Measurements from ENCODE around the gene AHCYL2.
"Not testable (repeated sequence)": the region's sequence is repeated elsewhere in the genome, so short reads cannot be mapped to it uniquely, and the experiment has no call there.

Gene AHCYL2

DNA sequence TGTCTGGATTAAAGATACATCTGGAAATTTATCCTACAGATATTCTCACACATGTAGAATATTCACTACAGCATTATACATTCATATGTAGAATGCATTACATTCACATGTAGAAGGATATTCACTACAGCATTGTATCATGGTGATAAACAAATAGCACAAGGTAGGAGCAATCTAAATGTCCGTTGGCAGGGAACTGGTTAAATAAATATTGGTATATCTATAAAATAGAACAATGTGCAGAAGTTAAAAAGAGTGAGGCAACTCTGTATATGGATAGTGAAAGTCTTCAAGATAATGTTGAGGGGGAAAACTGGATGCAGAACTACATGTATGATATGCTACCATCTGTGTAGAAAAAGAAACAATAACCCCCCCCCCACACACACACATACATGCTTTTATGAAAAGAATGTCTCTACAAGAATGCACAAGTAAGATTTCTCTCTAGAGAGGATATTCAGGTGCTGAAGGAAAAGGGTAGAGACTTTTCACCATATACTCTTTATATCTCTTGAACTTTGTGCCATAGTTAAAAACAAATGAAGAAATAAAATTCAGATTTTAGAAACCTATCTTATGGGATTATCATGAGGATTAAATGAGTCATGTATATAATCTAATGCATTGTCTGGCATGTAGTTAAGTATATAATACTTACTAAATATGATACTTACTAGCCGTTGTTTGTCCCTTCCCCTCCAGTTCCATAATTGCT lies 123.4 kb downstream of the AHCYL2 start:
- DNase-seq (ENCODE audit: low read depth in 2 of 2, low spot score in 1 of 2) = no peak

DNA sequence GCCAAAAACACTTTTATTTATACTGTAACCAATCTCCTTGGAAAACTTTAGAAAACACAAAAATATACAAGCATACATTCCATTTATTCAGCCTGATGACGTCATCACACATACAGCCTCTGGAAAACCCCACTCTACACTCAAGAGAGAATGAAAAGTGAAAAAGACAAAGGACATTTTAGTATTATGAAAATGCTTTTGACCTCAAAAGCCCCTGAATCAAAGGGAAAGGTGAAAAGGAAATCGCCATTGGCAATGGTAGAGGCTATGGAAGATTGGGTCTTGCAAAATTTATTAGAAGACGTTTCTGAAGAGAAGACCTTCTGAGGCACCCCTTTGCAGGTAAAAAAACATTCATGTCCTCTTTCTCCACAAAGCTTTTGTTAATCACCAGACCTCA lies 126.5 kb downstream of the AHCYL2 start:
- no peak for DNase-seq (ENCODE audit: low read depth in 2 of 2, low spot score in 1 of 2)

DNA sequence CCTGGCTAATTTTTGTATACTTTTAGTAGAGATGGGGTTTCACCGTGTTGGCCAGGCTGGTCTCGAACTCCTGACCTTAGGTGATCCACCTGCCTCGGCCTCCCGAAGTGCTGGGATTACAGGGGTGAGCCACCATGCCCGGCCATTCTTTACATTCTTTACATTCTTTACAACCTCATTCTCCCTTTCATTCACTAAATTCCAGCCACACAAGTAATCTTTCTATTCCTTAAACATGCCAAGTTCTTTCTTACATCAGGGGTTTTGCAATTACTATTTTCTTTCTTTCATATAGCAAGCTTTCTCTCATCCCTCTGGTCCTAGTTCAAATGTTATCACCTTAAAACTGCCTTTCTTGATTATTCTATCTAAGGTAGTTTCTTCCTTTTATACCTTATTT lies 128.3 kb downstream of the AHCYL2 start:
- not testable (repeated sequence) for DNase-seq (ENCODE audit: low read depth in 2 of 2, low spot score in 1 of 2)

DNA sequence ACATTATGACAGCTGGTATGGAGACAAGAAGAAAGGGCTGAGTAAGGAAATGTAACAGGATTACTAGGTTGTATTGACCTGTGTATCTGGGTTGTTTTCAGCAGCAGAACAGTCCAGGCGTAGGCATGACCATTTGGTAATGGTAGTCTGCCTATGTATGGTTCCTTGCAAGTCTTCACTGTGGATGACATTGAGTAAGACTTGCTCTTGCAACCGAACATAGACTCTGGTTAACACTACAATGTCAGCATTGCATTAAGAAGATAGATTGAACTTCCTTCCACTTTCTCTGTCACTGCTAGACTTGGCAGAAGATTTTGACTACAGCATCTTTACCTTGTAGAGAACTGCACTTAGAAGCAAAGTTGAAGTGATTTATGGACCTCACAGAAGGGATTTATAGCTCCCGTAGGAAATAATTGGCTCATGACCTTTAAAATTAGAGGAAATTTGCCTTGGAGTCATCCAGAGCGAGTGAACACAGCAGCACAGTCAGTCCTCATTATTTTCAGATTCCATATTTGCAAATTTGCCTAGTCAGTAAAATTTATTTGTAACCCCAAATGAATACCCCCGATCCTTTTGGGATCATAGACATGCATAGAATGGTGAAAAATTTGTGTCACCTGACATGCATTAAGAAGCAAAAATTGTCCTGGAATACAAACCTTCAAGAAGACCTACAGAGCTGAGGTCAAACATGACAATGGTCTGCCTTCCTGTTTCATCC lies 129.8 kb downstream of the AHCYL2 start:
- no peak for DNase-seq (ENCODE audit: low read depth in 2 of 2, low spot score in 1 of 2)

DNA sequence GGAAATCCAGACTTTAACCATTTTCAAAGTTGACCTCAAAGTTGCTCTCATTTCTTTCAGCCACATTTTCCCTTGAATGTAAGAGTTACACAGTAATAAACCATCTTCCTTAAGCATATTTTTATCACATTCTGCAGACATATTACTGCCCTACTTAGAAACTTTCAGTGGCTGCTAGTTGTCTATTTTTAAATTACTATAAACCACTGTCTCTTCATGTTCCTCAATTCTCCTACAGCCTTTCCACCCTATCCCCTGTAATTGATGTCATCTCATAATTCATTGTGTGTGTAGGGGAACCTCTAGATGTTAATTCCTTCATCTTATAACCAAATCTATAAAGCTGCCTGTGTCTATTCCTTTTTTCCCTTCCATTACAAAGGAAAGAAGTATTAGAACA lies 131.3 kb downstream of the AHCYL2 start:
- DNase-seq (ENCODE audit: low read depth in 2 of 2, low spot score in 1 of 2) = no peak

DNA sequence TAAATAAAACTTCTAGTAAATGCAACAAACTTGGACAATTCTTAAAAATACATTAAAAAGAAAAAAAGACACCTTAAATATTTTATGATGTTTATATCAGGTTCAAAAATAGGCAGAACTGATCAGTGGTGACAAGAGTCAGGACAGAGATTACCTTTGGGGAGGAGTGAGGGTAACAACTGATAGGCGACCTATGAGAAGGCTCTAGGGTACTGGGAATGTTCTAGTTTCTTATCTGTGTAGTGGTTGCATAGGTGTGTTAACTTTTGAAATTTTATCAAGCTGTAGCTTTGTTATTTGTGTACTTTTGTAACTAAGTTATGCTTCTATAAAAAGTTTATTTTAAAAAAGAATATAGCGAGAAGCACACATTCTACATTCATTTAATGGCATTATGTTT lies 134.3 kb downstream of the AHCYL2 start:
- DNase-seq (ENCODE audit: low read depth in 2 of 2, low spot score in 1 of 2) = no peak

DNA sequence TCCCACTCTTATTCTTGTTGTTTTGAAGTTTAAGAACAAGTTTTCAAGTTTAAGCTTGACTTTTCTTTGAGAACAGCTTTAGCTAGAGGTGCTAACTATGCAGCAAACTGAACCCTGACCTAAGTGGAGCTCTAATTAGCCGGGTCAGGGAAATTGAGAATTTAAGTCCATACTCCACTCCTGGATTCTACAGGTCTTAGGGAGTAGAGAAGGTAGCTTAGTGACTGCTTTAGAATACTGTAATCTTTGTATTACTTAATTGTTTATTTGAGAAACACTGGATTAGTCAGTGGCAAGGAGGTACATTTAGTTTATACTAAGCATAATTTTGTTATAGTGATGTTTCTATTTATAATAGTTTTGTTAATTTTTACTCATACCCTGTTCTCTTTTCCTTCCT lies 134.8 kb downstream of the AHCYL2 start:
- DNase-seq (ENCODE audit: low read depth in 2 of 2, low spot score in 1 of 2) = no peak

DNA sequence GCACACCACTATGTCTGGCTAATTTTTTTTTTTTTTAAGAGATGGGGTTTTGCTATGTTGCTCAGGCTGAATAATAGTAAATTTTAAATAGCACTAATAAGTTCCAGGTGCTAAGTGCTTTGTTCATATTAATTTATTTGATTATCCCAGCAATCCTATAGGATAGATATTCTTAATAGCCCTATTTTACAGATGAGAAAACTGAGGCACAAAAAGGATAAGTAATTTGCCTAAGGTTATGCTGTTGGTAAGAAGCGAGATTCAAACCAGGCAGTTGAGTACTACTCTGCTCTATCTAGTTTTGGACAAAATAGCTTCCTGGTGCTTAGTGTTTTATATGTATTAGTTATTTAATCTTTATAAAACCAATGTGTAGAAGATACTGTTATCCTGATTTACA lies 136.9 kb downstream of the AHCYL2 start:
- DNase-seq (ENCODE audit: low read depth in 2 of 2, low spot score in 1 of 2) = no peak

DNA sequence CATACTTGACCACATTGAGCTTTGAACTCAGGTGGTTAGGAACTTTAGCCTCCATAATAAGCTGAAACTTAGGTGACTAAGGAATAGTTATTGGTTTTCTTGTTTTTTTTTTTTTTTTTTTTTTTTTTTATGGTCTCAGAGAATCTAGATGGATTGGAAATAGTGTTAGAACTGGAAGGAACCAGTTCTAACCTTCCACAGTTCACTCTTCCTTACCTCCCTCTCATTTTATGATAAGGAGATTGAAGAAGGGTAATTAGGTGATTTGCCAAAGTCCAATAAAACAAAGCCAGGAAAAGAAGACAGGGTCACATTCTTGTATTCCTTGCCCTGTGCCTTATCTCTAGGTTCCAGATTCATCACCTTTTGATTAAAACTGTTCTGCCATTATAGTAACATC lies 137.7 kb downstream of the AHCYL2 start:
- DNase-seq (ENCODE audit: low read depth in 2 of 2, low spot score in 1 of 2) = no peak

DNA sequence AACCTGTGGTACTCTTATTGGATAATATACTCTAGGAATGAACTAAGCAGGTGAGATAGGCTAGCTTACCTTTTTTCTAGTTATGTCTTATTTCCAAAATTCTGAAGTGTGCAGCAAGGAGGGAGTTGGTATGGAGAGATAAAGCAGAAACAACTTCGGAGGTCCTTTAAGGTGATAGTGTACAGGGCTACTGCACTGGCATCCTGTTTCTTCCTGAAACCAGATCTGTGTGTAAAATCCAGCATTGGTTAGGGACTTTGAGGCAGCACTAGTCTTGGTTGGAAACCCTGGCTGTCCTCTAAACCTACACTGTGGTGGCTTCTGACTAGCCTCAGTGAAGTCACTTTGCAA lies 142.5 kb downstream of the AHCYL2 start:
- no peak for DNase-seq (ENCODE audit: low read depth in 2 of 2, low spot score in 1 of 2)

DNA sequence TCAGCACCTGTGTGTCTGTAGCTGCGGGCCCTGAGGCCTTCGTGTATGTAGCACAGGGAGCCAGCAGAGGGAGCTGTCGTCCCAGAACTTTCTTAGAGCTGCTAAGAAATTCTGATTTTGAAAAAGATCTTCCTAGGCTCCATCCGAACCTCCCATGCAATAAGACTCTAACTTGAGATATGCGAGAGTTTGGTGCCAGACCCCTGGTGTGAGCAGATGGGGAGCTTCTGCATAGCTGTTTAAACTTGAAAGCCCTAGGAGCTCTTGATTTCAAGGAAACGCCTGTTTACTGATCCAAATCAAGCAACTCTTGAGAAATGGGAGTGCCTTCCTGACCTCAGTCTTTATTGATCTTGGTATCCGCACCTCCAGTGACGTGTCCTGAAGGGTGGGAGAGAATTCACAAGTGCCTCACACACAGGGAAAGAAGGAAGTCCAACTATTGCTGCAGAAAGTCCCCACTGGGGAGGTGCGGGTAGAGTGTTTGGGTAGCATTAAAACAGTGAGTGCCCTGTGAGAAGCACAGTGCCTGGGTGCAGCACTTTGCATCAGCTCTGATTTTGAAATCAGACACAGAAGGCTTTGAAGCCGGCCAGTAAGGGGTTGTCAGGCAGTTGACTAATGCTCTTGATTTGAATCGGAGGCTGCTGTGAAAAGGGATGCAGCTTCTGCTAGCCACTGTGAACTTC lies 143.0 kb downstream of the AHCYL2 start:
- peak; percentile 27 to 52 for DNase-seq (ENCODE audit: low read depth in 2 of 2, low spot score in 1 of 2)

DNA sequence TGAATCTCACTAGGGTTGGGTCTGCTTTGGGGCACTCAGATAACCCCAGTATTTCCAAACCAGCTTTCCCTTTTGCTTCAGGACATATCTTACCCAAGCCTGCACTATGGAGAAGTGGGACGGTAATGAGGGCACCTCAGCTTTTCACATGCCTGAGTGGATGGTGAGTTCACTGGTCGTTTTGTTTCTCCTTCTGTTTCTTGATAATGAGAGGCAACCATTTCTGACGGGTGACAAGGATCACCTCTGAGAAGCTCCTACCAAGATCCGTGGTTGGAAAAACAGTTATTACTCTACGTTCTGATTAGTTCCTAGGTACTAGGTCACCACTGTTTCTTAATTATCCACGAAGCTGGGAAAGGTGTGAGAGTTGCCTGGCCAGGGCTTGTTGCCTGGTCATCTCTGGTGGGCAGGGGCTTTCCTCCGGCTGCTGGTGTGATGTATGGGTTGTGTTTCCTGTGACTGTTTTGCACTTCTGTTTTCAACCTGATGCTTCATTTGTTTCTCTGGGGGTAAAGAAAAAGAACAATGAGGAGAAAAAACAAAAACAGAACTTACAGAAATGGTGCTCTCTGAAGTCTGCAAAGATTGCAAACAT lies 143.7 kb downstream of the AHCYL2 start:
- DNase-seq (ENCODE audit: low read depth in 2 of 2, low spot score in 1 of 2) = no peak

DNA sequence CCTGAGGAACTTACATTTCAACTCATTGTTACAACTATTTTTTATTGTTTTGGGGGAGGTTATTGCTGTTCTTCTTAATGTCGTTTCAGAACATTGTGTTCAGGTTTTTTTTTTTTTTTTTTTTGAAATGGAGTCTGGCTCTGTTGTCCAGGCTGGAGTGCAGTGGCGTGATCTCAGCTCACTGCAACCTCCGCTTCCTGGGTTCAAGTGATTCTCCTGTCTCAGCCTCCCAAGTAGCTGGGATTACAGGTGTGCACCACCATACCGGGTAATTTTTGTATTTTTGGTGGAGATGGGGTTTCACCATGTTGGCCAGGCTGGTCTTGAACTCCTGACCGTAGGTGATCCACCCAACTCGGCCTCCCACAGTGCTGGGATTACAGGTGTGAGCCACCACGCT lies 144.6 kb downstream of the AHCYL2 start:
- DNase-seq (ENCODE audit: low read depth in 2 of 2, low spot score in 1 of 2) = not testable (repeated sequence)

DNA sequence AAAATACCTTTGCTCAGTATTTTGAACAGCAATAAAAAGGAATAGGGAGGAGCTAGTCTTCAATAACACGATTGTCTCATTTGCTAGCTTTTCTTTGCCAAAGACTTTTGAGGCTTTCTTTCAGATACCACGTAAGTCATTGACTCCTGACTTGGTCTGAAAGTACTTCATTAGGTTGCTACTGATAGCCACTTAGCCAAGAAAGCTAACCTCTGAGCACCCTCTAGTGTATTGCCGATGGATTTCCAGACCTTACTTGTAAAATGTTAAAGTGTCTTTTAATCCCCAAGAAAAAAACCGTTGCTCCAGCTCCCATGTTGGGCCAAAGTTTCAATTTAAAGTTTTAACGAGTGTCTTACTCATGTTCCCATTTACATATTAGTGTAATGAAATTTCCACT lies 146.0 kb downstream of the AHCYL2 start:
- no peak for DNase-seq (ENCODE audit: low read depth in 2 of 2, low spot score in 1 of 2)

DNA sequence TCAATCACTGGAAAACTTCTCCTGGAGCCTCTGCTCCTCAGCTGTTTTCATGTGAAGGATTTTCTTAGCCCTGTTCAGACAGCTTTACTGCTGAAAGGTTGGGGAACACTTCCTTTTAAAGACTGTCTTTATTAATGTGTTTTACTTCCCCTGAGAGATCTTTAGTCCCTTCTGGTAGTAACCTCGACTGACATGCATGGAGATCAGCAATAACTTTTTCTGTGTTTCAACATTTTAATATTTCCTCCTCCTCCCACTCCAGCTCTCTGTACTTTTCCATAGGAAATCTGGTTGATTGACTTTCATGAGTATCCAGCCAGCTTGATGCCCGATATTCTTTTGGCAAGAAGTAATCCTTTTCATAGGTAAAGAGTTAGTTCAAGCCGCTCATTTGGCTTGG lies 146.7 kb downstream of the AHCYL2 start:
- DNase-seq (ENCODE audit: low read depth in 2 of 2, low spot score in 1 of 2) = no peak

DNA sequence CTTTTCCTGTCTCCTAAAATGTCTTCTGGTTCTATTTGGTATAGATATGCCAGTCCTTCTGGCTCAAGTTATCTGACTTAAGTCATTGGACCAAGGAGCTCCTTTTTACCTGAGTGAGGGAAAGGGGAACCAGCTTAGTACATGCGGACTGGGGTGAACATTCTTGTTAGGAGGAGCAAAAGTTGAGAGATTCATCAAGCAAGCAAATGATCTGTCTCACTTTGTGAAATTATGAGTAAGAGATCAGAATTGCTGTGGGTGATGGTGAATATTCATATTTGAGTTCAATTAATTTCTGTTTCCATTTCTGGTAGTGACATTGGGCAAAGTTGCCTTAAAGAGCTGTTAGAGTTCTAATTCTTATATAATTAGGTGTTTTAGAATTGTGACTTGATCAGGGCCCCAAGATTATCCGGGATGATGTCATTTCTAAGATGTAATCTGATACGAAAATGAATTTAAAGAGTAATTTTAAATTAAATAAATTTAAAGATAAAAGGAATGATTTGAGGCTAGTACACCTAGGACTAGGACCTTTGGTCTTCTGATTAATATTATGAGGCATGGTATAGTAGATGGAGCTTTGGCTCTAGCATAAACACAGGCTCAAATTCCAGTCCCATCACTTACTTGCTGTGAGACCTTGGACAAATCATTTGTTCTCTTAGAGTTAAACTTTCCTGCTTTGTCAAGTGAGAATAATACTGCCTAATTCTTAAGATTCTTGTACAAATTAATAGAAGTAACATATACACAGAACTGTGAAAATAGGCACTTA lies 149.0 kb downstream of the AHCYL2 start:
- DNase-seq (ENCODE audit: low read depth in 2 of 2, low spot score in 1 of 2) = no peak

DNA sequence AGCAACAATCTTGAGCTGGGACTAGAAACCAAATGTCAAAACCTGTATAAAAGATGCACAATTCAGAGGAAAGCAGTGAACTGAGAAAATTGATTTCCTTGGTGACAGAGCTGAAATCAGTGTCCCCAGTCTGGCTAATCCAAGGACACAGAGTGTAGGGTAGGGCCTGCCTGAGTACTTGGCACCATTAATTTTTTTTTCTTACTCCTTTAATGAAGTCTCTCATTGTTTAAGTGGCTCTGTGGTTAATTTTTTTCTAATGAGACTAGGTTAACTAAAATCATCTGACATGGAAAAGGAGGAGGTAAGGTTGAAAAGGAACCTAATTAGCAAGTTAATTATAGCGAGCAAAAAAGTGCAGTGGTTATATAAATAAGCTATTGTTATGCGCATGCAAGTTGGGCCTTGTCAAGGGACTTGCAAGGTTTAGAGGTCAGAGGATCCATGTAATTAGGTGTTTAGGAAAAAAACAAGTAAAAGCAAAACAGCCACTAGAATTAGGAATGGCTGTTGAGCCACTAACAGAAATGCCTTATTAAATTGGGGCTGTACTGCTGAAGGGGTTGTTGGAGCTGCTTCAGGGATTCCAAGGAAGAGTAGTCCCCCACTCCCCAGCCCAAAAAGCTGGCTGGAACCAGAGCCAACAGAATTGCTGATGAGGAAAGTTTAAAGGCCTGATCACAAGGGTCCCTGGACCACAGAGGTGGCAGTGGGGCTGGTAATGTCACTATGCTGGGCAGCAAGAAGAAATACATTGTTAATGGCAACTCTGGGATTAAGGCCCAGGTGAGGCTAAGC lies 150.5 kb downstream of the AHCYL2 start:
- no peak for DNase-seq (ENCODE audit: low read depth in 2 of 2, low spot score in 1 of 2)

DNA sequence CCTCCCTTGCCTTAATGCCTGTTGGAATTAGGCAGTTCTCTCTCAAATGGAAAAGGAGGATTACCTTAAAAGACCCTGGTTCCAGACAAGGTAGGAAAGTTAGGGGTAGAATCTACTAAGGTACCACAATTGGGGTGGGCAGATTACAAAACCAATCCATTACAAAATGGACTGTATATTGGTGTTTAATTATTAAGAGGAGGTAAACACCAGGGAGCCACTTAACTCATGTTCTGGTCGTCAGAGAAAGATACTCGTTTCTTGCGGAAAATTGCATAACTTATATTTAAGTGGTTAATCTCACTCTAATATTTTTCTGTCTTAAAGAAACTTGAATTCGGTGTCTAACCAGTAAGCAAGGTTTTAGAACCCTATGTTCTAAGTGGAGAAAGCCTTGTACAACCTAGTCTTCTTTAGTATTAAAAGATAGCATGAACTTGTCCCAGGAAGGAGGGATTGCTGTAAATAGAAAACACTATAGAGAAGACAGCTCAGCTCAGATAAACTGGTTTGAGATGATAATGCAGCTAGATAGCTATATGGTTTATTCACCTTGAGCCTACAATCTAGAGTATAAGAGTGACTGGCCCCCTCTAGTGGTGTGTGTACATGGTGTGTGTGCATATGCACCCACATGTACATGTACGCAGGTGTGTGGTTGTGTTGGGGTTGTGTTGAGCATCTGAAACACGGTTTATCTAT lies 151.4 kb downstream of the AHCYL2 start:
- DNase-seq (ENCODE audit: low read depth in 2 of 2, low spot score in 1 of 2) = no peak

DNA sequence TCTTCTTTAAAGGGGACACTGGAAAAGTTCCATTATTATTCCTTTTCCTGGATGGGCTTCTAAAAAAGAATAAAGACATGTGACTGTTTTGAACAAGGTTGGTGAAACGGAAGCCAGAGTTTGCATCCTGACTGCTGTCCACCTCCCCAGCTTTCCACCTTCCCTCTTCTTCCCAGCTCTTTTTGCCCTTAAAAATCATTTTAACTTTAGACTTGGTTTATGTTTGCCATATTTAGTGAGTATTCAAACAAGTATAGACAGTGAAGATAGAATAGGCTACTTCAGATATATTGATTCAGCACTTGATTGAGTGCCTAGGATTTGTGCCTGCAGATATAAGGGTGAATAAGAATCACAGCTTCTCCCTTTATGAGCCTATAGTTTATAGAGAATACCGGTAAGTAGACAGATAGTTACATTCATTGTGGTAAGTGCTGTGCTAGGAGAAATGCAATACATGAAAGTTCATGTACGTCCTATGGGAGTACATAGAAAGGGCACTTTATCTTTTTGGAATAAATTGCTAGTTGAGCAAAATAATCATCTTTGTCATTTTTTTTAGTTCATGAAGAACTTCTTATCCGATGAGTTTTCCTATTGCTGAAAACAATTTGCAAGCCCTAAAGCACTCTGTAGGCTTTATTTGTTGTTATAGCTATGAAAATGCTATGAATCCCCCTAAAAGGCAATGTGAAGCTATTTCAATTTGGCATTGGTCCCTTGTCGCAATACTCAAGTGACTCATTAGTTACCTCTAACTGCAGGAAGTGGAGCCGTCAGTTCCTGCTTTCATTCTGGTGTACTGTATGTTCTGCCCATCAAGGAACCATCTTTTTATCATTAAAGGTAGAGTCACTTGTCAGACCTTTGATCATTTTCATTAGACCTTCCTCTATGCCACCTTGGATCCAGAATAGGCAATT lies 152.2 kb downstream of the AHCYL2 start:
- no peak for DNase-seq (ENCODE audit: low read depth in 2 of 2, low spot score in 1 of 2)

Measured in stimulated activated CD8-positive, alpha-beta memory T cell treated with anti-CD3 and anti-CD28 coated beads, Interleukin-4, amount 100 ng/mL, for 4 hours (primary cell).